A673 (cell line): ENCODE data around the gene SECISBP2. TPM values are rescaled to one million over a fixed set of nuclear protein-coding genes. Genes with fewer than 3 reads are reported as not detected.

ENCODE experiments used
- BruUV-seq: library from RNA; stranded (reverse); fragments of 400-500 nt; replicated peaks from 2 replicates; lab custom pipeline; 2021; lab: Mats Ljungman, UMichigan
- CTCF ChIA-PET: fragments of 300-600 bp; sonication (Branson Sonifier 250); formaldehyde crosslinking; loops from one replicate; lab custom pipeline; 2022; ENCODE audit warnings: antibody characterized with exemption; lab: Charles Lee
- POLR2A ChIA-PET: fragments of 300-600 bp; sonication (Branson Sonifier 250); formaldehyde crosslinking; loops from one replicate; lab custom pipeline; 2022; ENCODE audit warnings: antibody characterized with exemption; ENCODE audit not compliant: low non-redundant PET; lab: Charles Lee
- DNase-seq: peaks from one replicate; pipeline ENCODE4 v3.0.0-alpha.2; 2015; ENCODE audit warnings: low spot score
- H3K27ac ChIP-seq: fragments of 200-600 bp; sonication (generic); 2 replicates; pipeline ENCODE4 v1.5.1; 2016; ENCODE audit warnings: mixed run types, low read depth, mild to moderate bottlenecking, mixed read lengths, antibody characterized with exemption, low read length; ENCODE audit not compliant: poor library complexity, severe bottlenecking
- H3K27me3 ChIP-seq: fragments of 200-600 bp; sonication (generic); replicated peaks from 2 replicates; pipeline ENCODE4 v1.6.1; 2017; ENCODE audit warnings: mixed run types, low read depth, mild to moderate bottlenecking, mixed read lengths, antibody characterized with exemption, low read length; ENCODE audit not compliant: insufficient read depth, poor library complexity
- H3K36me3 ChIP-seq: fragments of 200-600 bp; sonication (generic); 2 replicates; pipeline ENCODE4 v1.6.1; 2016; ENCODE audit warnings: mixed run types, mild to moderate bottlenecking, mixed read lengths, antibody characterized with exemption, low read length; ENCODE audit not compliant: insufficient read depth, poor library complexity, severe bottlenecking
- H3K4me1 ChIP-seq: fragments of 200-600 bp; sonication (generic); 2 replicates; pipeline ENCODE4 v1.6.1; 2017; ENCODE audit warnings: mixed run types, mild to moderate bottlenecking, mixed read lengths, antibody characterized with exemption, low read length; ENCODE audit not compliant: insufficient read depth, poor library complexity, severe bottlenecking
- H3K4me3 ChIP-seq: fragments of 200-600 bp; sonication (generic); 2 replicates; pipeline ENCODE4 v1.5.1; 2016; ENCODE audit warnings: low read depth, mixed run types, mild to moderate bottlenecking, mixed read lengths, low read length; ENCODE audit not compliant: poor library complexity, severe bottlenecking
- H3K9me3 ChIP-seq: fragments of 200-600 bp; sonication (generic); 2 replicates; pipeline ENCODE4 v1.6.1; 2016; ENCODE audit warnings: mixed run types, low read depth, mild to moderate bottlenecking, mixed read lengths, antibody characterized with exemption, low read length; ENCODE audit not compliant: poor library complexity, severe bottlenecking
- CTCF ChIP-seq: fragments of 300-800, 200-600 bp; sonication (generic); conservative IDR thresholded peaks from 2 replicates; pipeline ENCODE4 v1.5.1; 2017; ENCODE audit warnings: low read depth, mild to moderate bottlenecking, antibody characterized with exemption, low read length, moderate library complexity, mixed read lengths
- EZH2 ChIP-seq: fragments of 200-600 bp; sonication (generic); IDR thresholded peaks from 2 replicates; pipeline ENCODE4 v1.6.1; 2017; ENCODE audit warnings: borderline replicate concordance, low read depth, mild to moderate bottlenecking, mixed read lengths, antibody characterized with exemption, low read length; ENCODE audit not compliant: poor library complexity, severe bottlenecking
- intact Hi-C: fragments of 100-400 bp; cut with micrococcal nuclease; formaldehyde crosslinking; loops from one replicate; pipeline ENCODE4 v1.10.0; 2022; ENCODE audit not compliant: unreplicated experiment
- total RNA-seq: library from RNA; stranded (reverse); gene quantifications from 2 replicates; pipeline ENCODE4 v1.2.3, GENCODE V29; 2021

The SECISBP2 gene
- total RNA-seq, 1 experiment from 2014 or later = 44.4 TPM

GRCh38 chr9:89310475-89311345 is 7.6 kb upstream of the SECISBP2 start, which contains the start of gene CKS2:
Gene CKS2 (plus strand): TSS chr9:89311195. CDS start chr9:89311293, 98 bp downstream.
- BruUV-seq = no TSS peak
- DNase-seq = peak; percentile 100
- TF ChIP-seq CTCF (no peak), EZH2 (no peak)
- Histone ChIP-seq H3K36me3 (peaks cover 27% of the 10 kb centered on the region), H3K9me3 (no peaks in the 10 kb centered on the region), H3K27me3 (no peaks in the 10 kb centered on the region), H3K4me3 (peak within 1 kb of the TSS; percentile 81), H3K27ac (peak within 1 kb of the TSS; percentile 99), H3K4me1 (peaks cover 17% of the 10 kb centered on the region)
- ChIA-PET CTCF (no interaction called here), POLR2A (interaction anchor here (0.6 kb wide), 1 partner anchor 221 kb away, joined by 4 read pairs; no protein-coding TSS in a partner anchor)
- intact Hi-C loops = loop anchor here (2.0 kb wide), 1 partner anchor 130 kb away; no protein-coding TSS in a partner anchor

- DNase-seq = no peak
- Histone ChIP-seq H3K27me3 (no peaks in the 10 kb centered on the region), H3K36me3 (peaks cover 36% of the 10 kb centered on the region), H3K27ac (peak overlapping the region; percentile 93), H3K4me1 (peaks cover 22% of the 10 kb centered on the region), H3K4me3 (peak overlapping the region; percentile 81), H3K9me3 (no peaks in the 10 kb centered on the region)
- intact Hi-C loops = loop anchor here (2.0 kb wide), 1 partner anchor 131 kb away; no protein-coding TSS in a partner anchor
- no peak for TF ChIP-seq CTCF
- no peak for TF ChIP-seq EZH2
- TSS peak; percentile 47 for BruUV-seq
- CTCF ChIA-PET = no interaction called here
- POLR2A ChIA-PET = no interaction called here
These were observed 6.7 kb upstream of the SECISBP2 start for GRCh38 chr9:89311346-89312221.

- H3K9me3 ChIP-seq = no peaks in the 10 kb centered on the region
- H3K36me3 ChIP-seq = peaks cover 42% of the 10 kb centered on the region
- peak overlapping the region; percentile 93 for H3K27ac ChIP-seq
- POLR2A ChIA-PET = no interaction called here
- CTCF ChIA-PET = no interaction called here
- TF ChIP-seq EZH2 (no peak), CTCF (no peak)
- peaks cover 22% of the 10 kb centered on the region for H3K4me1 ChIP-seq
- intact Hi-C loops = no loop called here
- DNase-seq = peak; percentile 43
- peak overlapping the region; percentile 81 for H3K4me3 ChIP-seq
- no TSS peak for BruUV-seq
- no peaks in the 10 kb centered on the region for H3K27me3 ChIP-seq
These were observed 6.1 kb upstream of the SECISBP2 start for GRCh38 chr9:89312222-89312571.
